GM18951 (cell line): ENCODE results near the gene NAV2.

Source experiments
- POLR2A ChIP-seq: IDR thresholded peaks from 4 replicates; pipeline ENCODE4 v1.6.1; 2011; ENCODE audit warnings: mild to moderate bottlenecking; ENCODE audit not compliant: insufficient read length, insufficient read depth; ENCODE audit errors: extremely low read depth
- in situ Hi-C: fragments of 300-500 bp; cut with MboI; formaldehyde crosslinking; loops from one replicate; pipeline ENCODE4 v1.12.0; 2022; ENCODE audit warnings: low sequenced_read_pairs, mixed read lengths, inconsistent platforms; ENCODE audit not compliant: unreplicated experiment

Gene NAV2

DNA sequence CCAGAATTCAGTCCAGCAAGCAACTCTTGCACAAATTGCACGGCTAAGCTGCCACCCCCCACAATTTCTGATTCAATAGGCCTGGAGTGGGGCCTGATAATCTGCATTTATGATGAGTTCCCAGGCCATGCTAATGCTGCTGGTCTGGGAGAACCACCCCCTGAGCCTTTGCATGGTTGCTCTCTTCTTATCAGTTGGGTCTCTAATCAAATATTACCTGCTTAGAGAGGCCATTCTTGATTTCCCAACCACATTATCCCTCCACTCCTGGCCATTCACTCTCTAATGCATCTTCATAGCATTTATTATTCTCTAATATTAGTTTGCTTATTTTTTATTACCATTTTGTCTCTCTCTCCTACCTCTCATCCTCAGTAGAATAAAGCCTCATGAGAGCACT is 99.5 kb downstream of the NAV2 start:
- in situ Hi-C loops: no loop called here

DNA sequence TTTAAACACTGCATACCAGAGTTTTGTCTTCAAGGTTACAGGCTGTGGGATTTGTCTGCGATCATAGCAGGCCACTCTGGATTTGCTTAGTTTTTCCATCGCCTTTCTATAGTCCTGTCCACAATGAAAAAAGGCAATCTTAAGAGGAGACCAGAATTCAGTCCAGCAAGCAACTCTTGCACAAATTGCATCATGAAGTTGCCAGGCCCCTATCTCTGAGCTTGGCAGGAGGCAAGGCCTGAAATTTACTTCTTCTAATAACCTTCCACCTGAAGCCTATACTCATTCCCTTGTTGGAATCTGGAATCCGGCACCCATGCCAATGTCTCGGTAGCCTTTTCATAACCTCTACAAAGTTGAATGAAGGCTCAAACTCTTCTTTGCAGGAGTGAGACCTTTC is 100.1 kb downstream of the NAV2 start:
- TF ChIP-seq POLR2A: no peak
- in situ Hi-C loops: no loop called here

More for the DNA sequence above, 99.5 kb downstream of the NAV2 start:
- TF ChIP-seq POLR2A: no peak

- TF ChIP-seq POLR2A: no peak
- in situ Hi-C loops: no loop called here
These were observed 100.7 kb downstream of the NAV2 start for GRCh38 chr11:19813158-19813879.

GRCh38 chr11:19814421-19814820 is 101.8 kb downstream of the NAV2 start:
- TF ChIP-seq POLR2A: no peak
- in situ Hi-C loops: no loop called here

DNA sequence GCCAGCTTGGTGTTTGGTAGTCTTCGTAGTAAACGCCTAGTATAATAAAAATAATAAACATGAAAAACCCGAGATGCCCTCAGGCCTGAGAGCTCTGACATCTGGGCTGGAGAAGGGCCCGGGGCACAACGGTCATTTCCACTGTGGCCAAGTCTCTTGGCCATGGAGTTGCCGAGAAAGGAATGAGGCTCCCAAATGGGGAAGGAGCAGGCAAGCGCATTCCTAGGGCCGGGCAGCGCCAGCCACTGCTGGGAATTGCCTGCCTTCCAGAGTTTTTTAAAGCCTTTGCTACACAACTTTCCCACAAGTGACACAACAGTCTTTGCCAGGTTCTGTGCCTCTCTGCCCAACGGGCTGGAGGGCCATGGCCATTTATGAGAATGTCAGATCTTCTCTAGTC is 103.4 kb downstream of the NAV2 start:
- no peak for TF ChIP-seq POLR2A
- in situ Hi-C loops: no loop called here

DNA sequence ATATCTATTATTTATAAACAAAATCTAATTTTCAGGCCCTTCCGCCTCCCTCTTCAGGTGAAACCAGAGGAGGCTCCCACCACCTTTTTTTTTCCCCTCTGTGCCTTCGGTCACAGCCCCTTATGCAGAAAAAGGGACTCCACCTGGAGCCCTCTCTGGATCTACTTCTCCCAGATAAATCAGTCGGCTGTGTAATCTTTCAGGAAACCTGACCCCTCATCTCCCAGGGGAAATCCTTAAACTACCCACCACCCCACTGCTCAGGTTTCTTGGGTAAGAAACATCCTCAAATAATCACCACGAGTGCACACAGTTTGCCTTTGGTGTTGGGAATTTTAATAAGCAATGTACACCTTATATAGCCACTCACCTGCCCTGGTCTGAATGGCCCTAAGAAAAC is 104.2 kb downstream of the NAV2 start:
- in situ Hi-C loops: no loop called here

DNA sequence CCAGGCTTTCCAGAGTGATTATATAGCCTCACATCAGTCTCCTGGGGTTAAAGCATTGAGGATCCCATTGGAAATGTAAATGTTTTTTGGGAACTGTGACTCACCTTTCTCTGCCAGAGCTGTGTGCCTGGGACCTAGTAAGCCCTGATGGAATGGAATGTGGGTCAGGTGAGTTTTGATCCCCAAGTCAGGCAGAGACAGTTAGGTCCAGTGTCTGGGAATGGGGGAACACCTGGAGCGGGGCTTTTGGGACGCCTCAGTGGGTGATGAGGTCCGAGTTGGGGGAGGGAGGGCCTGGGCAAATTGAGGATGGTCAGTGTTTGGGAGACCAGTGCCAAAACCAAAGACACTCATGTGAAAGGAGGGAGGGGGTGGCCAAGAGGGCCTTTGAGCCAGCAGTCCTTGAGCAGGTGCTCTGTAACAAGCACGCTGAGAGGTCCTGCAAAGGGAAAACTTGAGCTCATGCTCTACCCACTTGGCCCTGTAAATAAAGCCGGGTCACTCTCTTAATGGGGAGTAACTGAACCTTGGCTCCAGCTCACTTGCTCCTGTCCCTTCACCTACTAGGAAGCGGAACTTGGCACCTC is 104.7 kb downstream of the NAV2 start:
- in situ Hi-C loops: no loop called here
- TF ChIP-seq POLR2A: no peak

More for the DNA sequence above, 104.2 kb downstream of the NAV2 start:
- TF ChIP-seq POLR2A: no peak

GRCh38 chr11:19817870-19818269 is 105.2 kb downstream of the NAV2 start:
- TF ChIP-seq POLR2A: no peak
- in situ Hi-C loops: no loop called here

DNA sequence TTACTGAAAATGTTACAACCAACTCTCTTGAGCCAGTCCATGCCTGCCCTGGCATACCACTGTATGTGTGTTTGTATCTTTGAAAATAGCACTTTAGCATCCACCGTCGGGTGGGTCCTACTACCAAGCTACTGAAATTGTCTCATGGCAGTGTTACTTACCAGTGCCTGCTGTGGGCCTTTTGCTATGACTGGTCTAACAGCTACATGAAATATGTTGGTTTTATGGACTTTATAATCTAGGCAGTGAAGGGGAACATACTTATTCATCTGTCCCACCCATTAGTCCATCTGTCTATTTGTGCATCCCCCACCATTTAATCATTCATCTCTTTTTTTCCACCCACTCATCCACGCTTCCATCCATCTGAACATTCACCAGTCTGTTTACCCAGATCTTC is 106.0 kb downstream of the NAV2 start:
- TF ChIP-seq POLR2A: no peak
- in situ Hi-C loops: no loop called here

DNA sequence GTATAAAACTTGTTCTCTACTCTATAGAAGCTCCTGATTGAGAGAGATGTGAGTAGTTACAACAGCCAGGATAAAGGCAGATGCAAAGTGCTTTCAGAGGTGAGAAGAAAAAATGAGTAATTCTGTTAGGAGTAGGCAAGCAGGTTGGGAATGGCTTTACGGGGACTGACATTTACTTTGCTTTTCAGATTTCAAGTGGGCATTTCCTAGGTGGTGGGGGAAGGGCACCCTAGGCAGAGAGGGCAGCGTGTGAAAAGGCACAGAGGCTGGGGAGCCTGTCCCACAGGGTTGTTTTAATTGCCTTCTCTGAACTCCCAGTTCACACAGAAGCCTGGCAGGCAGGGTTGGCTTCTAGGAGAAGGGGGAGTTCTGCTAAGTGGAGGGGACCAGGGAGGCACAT is 106.5 kb downstream of the NAV2 start:
- in situ Hi-C loops: no loop called here

DNA sequence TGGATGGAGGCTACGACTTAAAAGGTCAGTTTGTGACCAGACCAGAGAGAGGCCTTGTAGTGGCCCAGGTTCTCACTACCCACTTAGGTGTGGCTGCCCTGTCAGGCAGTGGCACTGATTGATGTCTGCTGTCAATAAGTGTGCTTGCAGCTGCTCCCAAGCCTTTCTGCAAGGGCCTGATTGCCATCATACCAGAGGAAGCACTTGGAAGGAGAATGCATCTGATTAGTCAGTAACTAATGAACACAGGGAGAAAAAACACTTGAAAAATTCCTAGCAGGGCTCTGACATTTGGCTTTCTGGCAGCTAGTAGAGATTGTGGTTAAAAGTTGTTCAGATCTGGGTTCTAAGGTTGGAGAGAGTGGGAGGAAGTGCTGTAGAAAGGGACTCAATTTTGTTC is 107.5 kb downstream of the NAV2 start:
- in situ Hi-C loops: no loop called here
- TF ChIP-seq POLR2A: no peak

More for the DNA sequence above, 106.5 kb downstream of the NAV2 start:
- TF ChIP-seq POLR2A: no peak

DNA sequence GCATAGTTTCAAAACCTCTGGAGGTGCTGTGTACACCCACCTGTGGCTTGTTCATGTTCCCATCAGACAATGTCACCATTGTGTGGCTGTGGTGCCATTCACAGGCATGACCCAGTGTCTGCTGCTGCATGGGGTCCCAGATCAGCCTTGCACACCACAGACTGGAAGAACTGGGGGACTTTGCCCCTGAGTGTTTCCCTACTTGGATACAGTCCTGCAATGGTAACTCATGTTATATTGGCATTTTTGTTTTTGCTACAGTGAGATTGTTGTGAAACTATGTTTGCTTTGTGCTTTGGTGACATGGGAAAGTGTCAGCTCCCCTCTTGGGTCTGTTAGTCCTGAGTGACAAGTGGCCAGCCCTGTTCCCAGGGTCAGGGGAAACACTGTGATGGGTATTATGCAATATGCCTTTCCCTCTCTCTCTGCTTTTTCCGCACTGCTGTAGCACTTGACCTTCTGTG is 108.8 kb downstream of the NAV2 start:
- in situ Hi-C loops: no loop called here
- no peak for TF ChIP-seq POLR2A

DNA sequence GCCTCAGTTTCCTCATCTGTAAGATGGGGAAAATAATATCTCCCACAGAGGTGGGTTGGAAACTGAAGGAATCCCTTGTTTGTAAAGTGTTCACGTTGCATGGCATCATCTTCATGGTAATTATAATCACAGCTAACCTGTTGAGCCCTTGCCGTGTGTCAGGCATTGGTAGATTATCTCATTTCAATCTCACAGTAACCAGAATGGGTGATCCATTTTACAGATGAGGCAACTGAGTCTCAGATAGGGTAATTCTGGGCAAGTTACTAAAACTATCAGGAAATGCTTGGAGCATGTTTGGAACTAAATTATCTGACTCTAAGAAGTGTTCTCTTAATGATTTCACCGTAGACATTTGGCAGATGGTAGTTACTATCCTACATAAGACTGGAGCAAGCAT is 109.4 kb downstream of the NAV2 start:
- TF ChIP-seq POLR2A: no peak
- in situ Hi-C loops: no loop called here

- TF ChIP-seq POLR2A: no peak
- in situ Hi-C loops: no loop called here
These were observed 109.9 kb downstream of the NAV2 start for GRCh38 chr11:19822531-19822930.

- no peak for TF ChIP-seq POLR2A
- in situ Hi-C loops: no loop called here
These were observed 114.0 kb downstream of the NAV2 start for GRCh38 chr11:19826606-19827005.
